Stomach smooth muscle (tissue), 2 donors: ENCODE data around the gene DPYSL3.
"Not testable (repeated sequence)": the region's sequence is repeated elsewhere in the genome, so short reads cannot be mapped to it uniquely, and the experiment has no call there.

Source experiments
- H3K27ac ChIP-seq: one replicate; pipeline ENCODE4 v1.7.0; 2013; ENCODE audit warnings: mild to moderate bottlenecking, low read length, inconsistent platforms
- H3K27me3 ChIP-seq, 2 donors: one replicate each; pipeline ENCODE4 v1.7.0; 2013; ENCODE audit warnings: low read length in 2 of 2; ENCODE audit not compliant: insufficient read depth in 2 of 2, control insufficient read depth in 1 of 2
- H3K36me3 ChIP-seq, 2 donors: one replicate each; pipeline ENCODE4 v1.7.0; 2013; ENCODE audit warnings: low read length in 2 of 2; ENCODE audit not compliant: control insufficient read depth in 2 of 2, insufficient read depth in 2 of 2
- H3K4me1 ChIP-seq: one replicate; pipeline ENCODE4 v1.7.0; 2013; ENCODE audit warnings: low read length; ENCODE audit not compliant: control insufficient read depth, insufficient read depth
- H3K4me3 ChIP-seq, 2 donors: one replicate each; pipeline ENCODE4 v1.7.0; 2013; ENCODE audit warnings: low read length in 2 of 2
- H3K9ac ChIP-seq, 2 donors: one replicate each; pipeline ENCODE4 v1.7.0; 2013; ENCODE audit warnings: low read length in 2 of 2, mild to moderate bottlenecking in 1 of 2
- H3K9me3 ChIP-seq, 2 donors: one replicate each; pipeline ENCODE4 v1.7.0; 2013; ENCODE audit warnings: low read length in 2 of 2; ENCODE audit not compliant: control insufficient read depth in 2 of 2
- donor health status: healthy.
- donor health status: Pancreatic carcinoma.

DPYSL3 gene

DNA sequence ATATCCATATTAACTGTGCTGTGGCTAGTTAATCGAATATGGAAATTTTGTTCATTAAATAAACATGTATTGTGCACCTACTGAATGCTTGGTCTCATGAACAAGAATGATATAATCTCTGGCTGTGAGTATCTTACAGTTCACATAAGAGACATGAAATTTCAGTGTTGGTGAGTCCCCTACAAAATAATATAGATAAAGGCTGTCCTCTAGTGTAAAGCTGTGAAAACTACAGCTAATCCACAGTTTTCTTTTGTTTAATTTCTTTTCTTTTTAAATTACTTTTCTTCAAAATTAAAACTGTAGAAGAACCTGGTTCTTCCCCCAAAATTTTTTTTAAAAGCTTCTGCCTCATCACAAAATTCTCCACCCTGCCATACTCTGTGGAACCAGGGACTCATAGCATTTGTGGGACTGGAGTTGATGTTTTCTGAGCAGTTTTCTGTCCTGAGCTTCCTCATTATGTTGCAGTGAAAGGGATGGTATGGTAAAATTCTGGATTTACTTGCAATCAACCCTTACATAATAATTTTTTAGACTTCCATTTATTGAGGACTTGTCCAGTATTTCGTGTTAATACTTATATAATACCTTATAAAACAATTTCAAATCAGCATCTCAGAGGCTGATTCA, 140.0 kb downstream of the DPYSL3 start:
- H3K4me1 ChIP-seq, result no peaks in the 10 kb centered on the region
- H3K36me3 ChIP-seq, result no peaks in the 10 kb centered on the region
- no peaks in the 10 kb centered on the region for H3K27me3 ChIP-seq
- no peak overlapping the region for H3K9ac ChIP-seq
- H3K9me3 ChIP-seq, result no peaks in the 10 kb centered on the region
- H3K27ac ChIP-seq, result no peak overlapping the region
- no peak overlapping the region for H3K4me3 ChIP-seq

GRCh38 chr5:147367381-147367780, 142.5 kb downstream of the DPYSL3 start:
- H3K27me3 ChIP-seq, H3K4me3 ChIP-seq, H3K27ac ChIP-seq, H3K36me3 ChIP-seq, H3K9ac ChIP-seq, H3K4me1 ChIP-seq, H3K9me3 ChIP-seq: not testable (repeated sequence)

- Histone ChIP-seq H3K4me3 (no peak overlapping the region), H3K36me3 (no peaks in the 10 kb centered on the region), H3K9me3 (peaks cover 0 to 3% of the 10 kb centered on the region in 2 donors), H3K27me3 (no peaks in the 10 kb centered on the region), H3K27ac (no peak overlapping the region), H3K9ac (no peak overlapping the region), H3K4me1 (no peaks in the 10 kb centered on the region)
Observed at GRCh38 chr5:147361441-147362175, 148.3 kb downstream of the DPYSL3 start.

- no peaks in the 10 kb centered on the region for H3K27me3 ChIP-seq
- no peak overlapping the region for H3K27ac ChIP-seq
- no peak overlapping the region for H3K4me3 ChIP-seq
- H3K9ac ChIP-seq, result no peak overlapping the region
- H3K4me1 ChIP-seq, result no peaks in the 10 kb centered on the region
- no peaks in the 10 kb centered on the region for H3K36me3 ChIP-seq
- peaks cover 0 to 3% of the 10 kb centered on the region in 2 donors for H3K9me3 ChIP-seq
Observed at GRCh38 chr5:147360816-147361215, 149.1 kb downstream of the DPYSL3 start.

DNA sequence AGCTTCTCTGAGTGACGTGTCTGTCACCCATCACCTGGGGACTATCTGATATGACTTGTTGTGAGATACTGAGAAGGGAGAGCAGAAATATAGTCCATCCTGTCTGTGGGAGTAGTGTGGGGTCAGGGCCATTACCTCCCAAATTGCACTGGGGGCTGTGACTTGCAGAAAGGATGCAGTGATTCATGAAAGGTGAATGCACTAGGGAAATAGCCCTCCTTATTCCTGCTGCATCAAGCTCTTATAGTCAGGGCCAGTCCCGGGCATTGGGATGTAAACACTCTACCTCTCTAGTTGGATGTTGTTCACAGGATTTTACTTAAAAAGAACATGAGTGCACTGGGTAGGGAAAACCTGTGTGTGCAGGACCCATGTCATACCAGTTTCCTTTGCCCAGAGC, 150.3 kb downstream of the DPYSL3 start:
- Histone ChIP-seq H3K27ac (no peak overlapping the region), H3K27me3 (no peaks in the 10 kb centered on the region), H3K4me1 (no peaks in the 10 kb centered on the region), H3K4me3 (no peak overlapping the region), H3K9ac (no peak overlapping the region), H3K9me3 (peaks cover 0 to 3% of the 10 kb centered on the region in 2 donors), H3K36me3 (no peaks in the 10 kb centered on the region)

- H3K9ac ChIP-seq, result no peak overlapping the region
Observed at GRCh38 chr5:147359101-147359500, 150.8 kb downstream of the DPYSL3 start.

GRCh38 chr5:147349241-147349640, 160.6 kb downstream of the DPYSL3 start:
- H3K27ac ChIP-seq, result no peak overlapping the region
- no peaks in the 10 kb centered on the region for H3K27me3 ChIP-seq

More at GRCh38 chr5:147359101-147359500, 150.8 kb downstream of the DPYSL3 start:
- Histone ChIP-seq H3K4me3 (no peak overlapping the region), H3K27ac (no peak overlapping the region), H3K9me3 (peaks cover 0 to 3% of the 10 kb centered on the region in 2 donors), H3K36me3 (no peaks in the 10 kb centered on the region), H3K4me1 (no peaks in the 10 kb centered on the region), H3K27me3 (no peaks in the 10 kb centered on the region)

DNA sequence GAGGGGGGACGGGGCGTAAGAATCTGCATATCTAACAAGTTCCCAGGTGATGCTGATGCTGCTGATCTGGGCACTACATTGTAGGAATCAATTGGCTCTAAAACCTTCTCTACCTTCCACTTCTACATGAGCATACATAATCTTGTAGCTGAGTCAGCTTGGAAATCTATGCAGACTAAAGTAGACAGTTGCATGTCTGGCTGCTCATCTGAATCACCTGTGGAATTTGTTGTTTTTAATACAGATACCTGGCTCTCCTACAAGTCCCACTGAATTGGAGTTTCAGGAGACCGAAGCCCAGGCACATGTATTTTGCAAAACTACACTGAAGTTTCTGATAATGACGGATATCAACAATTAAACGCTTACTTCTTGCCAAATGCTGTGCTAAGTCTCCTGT, 161.4 kb downstream of the DPYSL3 start:
- H3K36me3 ChIP-seq, result no peaks in the 10 kb centered on the region
- no peak overlapping the region for H3K9ac ChIP-seq
- H3K9me3 ChIP-seq, result no peaks in the 10 kb centered on the region
- H3K4me1 ChIP-seq, result no peaks in the 10 kb centered on the region
- no peak overlapping the region for H3K4me3 ChIP-seq
- H3K27ac ChIP-seq, result no peak overlapping the region
- H3K27me3 ChIP-seq, result no peaks in the 10 kb centered on the region

More at GRCh38 chr5:147349241-147349640, 160.6 kb downstream of the DPYSL3 start:
- Histone ChIP-seq H3K9me3 (no peaks in the 10 kb centered on the region), H3K4me3 (no peak overlapping the region), H3K9ac (no peak overlapping the region), H3K4me1 (no peaks in the 10 kb centered on the region), H3K36me3 (no peaks in the 10 kb centered on the region)

GRCh38 chr5:147348046-147348445, 161.8 kb downstream of the DPYSL3 start:
- Histone ChIP-seq H3K36me3 (no peaks in the 10 kb centered on the region), H3K27me3 (no peaks in the 10 kb centered on the region), H3K4me1 (no peaks in the 10 kb centered on the region), H3K9me3 (no peaks in the 10 kb centered on the region), H3K9ac (no peak overlapping the region), H3K4me3 (no peak overlapping the region), H3K27ac (no peak overlapping the region)

GRCh38 chr5:147346006-147346561, 163.8 kb downstream of the DPYSL3 start:
- no peak overlapping the region for H3K9ac ChIP-seq
- no peaks in the 10 kb centered on the region for H3K27me3 ChIP-seq
- no peak overlapping the region for H3K27ac ChIP-seq
- no peak overlapping the region for H3K4me3 ChIP-seq
- no peaks in the 10 kb centered on the region for H3K4me1 ChIP-seq
- H3K9me3 ChIP-seq, result no peaks in the 10 kb centered on the region
- no peaks in the 10 kb centered on the region for H3K36me3 ChIP-seq

GRCh38 chr5:147344861-147345260, 165.0 kb downstream of the DPYSL3 start:
- Histone ChIP-seq H3K36me3 (no peaks in the 10 kb centered on the region), H3K4me3 (no peak overlapping the region), H3K27me3 (no peaks in the 10 kb centered on the region), H3K9me3 (no peaks in the 10 kb centered on the region), H3K27ac (no peak overlapping the region), H3K9ac (no peak overlapping the region), H3K4me1 (no peaks in the 10 kb centered on the region)
